Activated T-helper 1 cell treated with anti-CD3 and anti-CD28 coated beads, Interleukin-2, amount 50 U/mL, for 16 hours (primary cell): ENCODE results near the gene TTK.
"Not testable (repeated sequence)": the region's sequence is repeated elsewhere in the genome, so short reads cannot be mapped to it uniquely, and the experiment has no call there.

Experiments used
- DNase-seq, 2 donors: peaks; one replicate each; pipeline ENCODE4 v3.0.0-alpha.2; 2020; ENCODE audit warnings: low read depth in 1 of 2, low spot score in 1 of 2

The TTK gene

GRCh38 chr6:80021131-80021530, 16.7 kb downstream of the TTK start:
- DNase-seq: no peak

GRCh38 chr6:80021591-80021990, 17.1 kb downstream of the TTK start:
- no peak for DNase-seq

GRCh38 chr6:80022803-80023202, 18.4 kb downstream of the TTK start:
- no peak for DNase-seq

- DNase-seq: no peak
Measured at GRCh38 chr6:80028589-80028988, 24.1 kb downstream of the TTK start.

GRCh38 chr6:80029470-80029869, 25.0 kb downstream of the TTK start:
- no peak for DNase-seq

- DNase-seq: not testable (repeated sequence)
Measured at GRCh38 chr6:80048220-80048619, 43.8 kb downstream of the TTK start.

- no peak for DNase-seq
Measured at GRCh38 chr6:80060774-80061173, 56.3 kb downstream of the TTK start.

- not testable (repeated sequence) for DNase-seq
Measured at GRCh38 chr6:80068146-80068545, 63.7 kb downstream of the TTK start.

- DNase-seq: not testable (repeated sequence)
Measured at GRCh38 chr6:80070431-80070830, 66.0 kb downstream of the TTK start.

- no peak for DNase-seq
Measured at GRCh38 chr6:80077067-80077466, 72.6 kb downstream of the TTK start.

GRCh38 chr6:80088637-80089036, 84.2 kb downstream of the TTK start:
- DNase-seq: no peak

- no peak for DNase-seq
Measured at GRCh38 chr6:80091506-80091905, 87.1 kb downstream of the TTK start.
